A549 (cell line): Measurements from ENCODE around the gene TTC13. TPM values are rescaled to one million over a fixed set of nuclear protein-coding genes. Genes with fewer than 3 reads are reported as not detected.

Experiments
- ATAC-seq, 2 experiments: fragments of 200-7000 bp in 1 of 2; fragments of >200 bp in 1 of 2; cut with Nextera tagmentation in 1 of 2; cut with Tn5 transposase in 1 of 2; 3 replicates each; pipeline versions ENCODE4 v1.8.0 to v1.9.1; 2018 to 2020; ENCODE audit warnings: mild to moderate bottlenecking in 1 of 2, moderate library complexity in 1 of 2
- CTCF ChIA-PET: fragments of 300-600 bp; sonication (Branson Sonifier 250); formaldehyde crosslinking; extraction: SDS; loops from one replicate; lab custom pipeline; 2021; ENCODE audit warnings: antibody characterized with exemption, inconsistent platforms; lab: Yijun Ruan, JAX
- POLR2A ChIA-PET: fragments of 350-600 bp; formaldehyde crosslinking; extraction: SDS; loops from one replicate; lab custom pipeline; 2021; ENCODE audit warnings: antibody characterized with exemption, inconsistent platforms; lab: Yijun Ruan, JAX
- DNase-seq, 2 experiments: peaks; one replicate each; pipeline versions ENCODE4 v3.0.0 to v3.0.0-alpha.2; 2011 to 2016; ENCODE audit warnings: low read depth in 1 of 2, low spot score in 1 of 2
- FAIRE-seq: peaks from 2 replicates; lab custom pipeline; 2011; peaks lifted over from hg19 to GRCh38; lab: Jason Lieb, UNC
- H3K27ac ChIP-seq, 2 experiments: fragments of >200 bp; sonication (Bioruptor Twin); formaldehyde crosslinking; 3 replicates each; pipeline ENCODE4 v1.5.1; 2016 to 2017
- H3K4me1 ChIP-seq: fragments of >200 bp; sonication (Bioruptor Twin); formaldehyde crosslinking; 3 replicates; pipeline ENCODE4 v1.6.1; 2016
- H3K4me2 ChIP-seq: fragments of >200 bp; sonication (Bioruptor Twin); formaldehyde crosslinking; 3 replicates; pipeline ENCODE4 v1.6.1; 2016
- H3K4me3 ChIP-seq: fragments of >200 bp; sonication (Bioruptor Twin); formaldehyde crosslinking; 3 replicates; pipeline ENCODE4 v1.5.1; 2016
- H3K9me3 ChIP-seq: fragments of >200 bp; sonication (Bioruptor Twin); formaldehyde crosslinking; 3 replicates; pipeline ENCODE4 v1.6.1; 2016
- BHLHE40 ChIP-seq: IDR thresholded peaks from 2 replicates; pipeline ENCODE4 v1.6.1; 2012; ENCODE audit warnings: low read depth, low read length, inconsistent platforms
- CBX2 ChIP-seq: fragments of 200-600 bp; sonication (generic); IDR thresholded peaks from 2 replicates; pipeline ENCODE4 v1.6.1; 2016; ENCODE audit warnings: low read depth, mild to moderate bottlenecking, borderline replicate concordance
- CBX8 ChIP-seq: fragments of 200-600 bp; sonication (generic); IDR thresholded peaks from 2 replicates; pipeline ENCODE4 v1.6.1; 2016
- CEBPB ChIP-seq, 2 experiments: fragments of >200 bp in 1 of 2; sonication (Bioruptor Twin) in 1 of 2; formaldehyde crosslinking in 1 of 2; IDR thresholded peaks; 2 replicates each; pipeline ENCODE4 v1.6.1; 2012 to 2016
- CHD2 ChIP-seq: fragments of 150-350 bp; IDR thresholded peaks from 2 replicates; pipeline ENCODE4 v1.6.1; 2014; ENCODE audit warnings: low read length; ENCODE audit not compliant: partially characterized antibody
- CHD4 ChIP-seq: fragments of 200-600 bp; sonication (generic); IDR thresholded peaks from 2 replicates; pipeline ENCODE4 v1.6.1; 2016; ENCODE audit warnings: antibody characterized with exemption, mild to moderate bottlenecking, borderline replicate concordance
- CTCF ChIP-seq: fragments of >200 bp; sonication (Bioruptor Twin); formaldehyde crosslinking; IDR thresholded peaks from 3 replicates; pipeline ENCODE4 v1.5.1; 2016
- E2F6 ChIP-seq: IDR thresholded peaks from 2 replicates; pipeline ENCODE4 v1.6.1; 2012; ENCODE audit warnings: low read depth, borderline replicate concordance
- EHF ChIP-seq: fragments of 250-450 bp; sonication (Bioruptor Pico); IDR thresholded peaks from 2 replicates; pipeline ENCODE4 v1.5.0; 2020; ENCODE audit warnings: mild to moderate bottlenecking
- EP300 ChIP-seq, 2 experiments: fragments of >200 bp; sonication (Bioruptor Twin); formaldehyde crosslinking; IDR thresholded peaks; 2 replicates in 1 of 2; 3 replicates in 1 of 2; pipeline ENCODE4 v1.6.1; 2016 to 2017
- ESRRA ChIP-seq: fragments of 150-350 bp; IDR thresholded peaks from 2 replicates; pipeline ENCODE4 v1.6.1; 2014; ENCODE audit warnings: mild to moderate bottlenecking, low read length, borderline replicate concordance
- FOXS1 ChIP-seq: fragments of 250-450 bp; sonication (Bioruptor Pico); IDR thresholded peaks from 2 replicates; pipeline ENCODE4 v1.5.0; 2020; ENCODE audit warnings: mild to moderate bottlenecking, moderate library complexity
- GATA3 ChIP-seq: IDR thresholded peaks from 2 replicates; pipeline ENCODE4 v1.6.1; 2012; ENCODE audit warnings: borderline replicate concordance
- HES2 ChIP-seq: fragments of >200 bp; sonication (Bioruptor Twin); formaldehyde crosslinking; IDR thresholded peaks from 2 replicates; pipeline ENCODE4 v1.6.1; 2016
- HOXA7 ChIP-seq: fragments of 250-450 bp; sonication (Bioruptor Pico); IDR thresholded peaks from 2 replicates; pipeline ENCODE4 v1.5.0; 2020; ENCODE audit warnings: mild to moderate bottlenecking, moderate library complexity
- HOXB13 ChIP-seq: fragments of 250-450 bp; sonication (Bioruptor Pico); IDR thresholded peaks from 2 replicates; pipeline ENCODE4 v1.5.0; 2020; ENCODE audit warnings: low read depth, mild to moderate bottlenecking, moderate library complexity
- HOXB5 ChIP-seq: fragments of 250-450 bp; sonication (Bioruptor Pico); IDR thresholded peaks from 2 replicates; pipeline ENCODE4 v1.5.0; 2020; ENCODE audit warnings: mild to moderate bottlenecking, moderate library complexity
- JUNB ChIP-seq: fragments of >200 bp; sonication (Bioruptor Twin); formaldehyde crosslinking; IDR thresholded peaks from 2 replicates; pipeline ENCODE4 v1.6.1; 2016
- KDM1A ChIP-seq: fragments of 200-600 bp; sonication (generic); IDR thresholded peaks from 2 replicates; pipeline ENCODE4 v1.6.1; 2016; ENCODE audit warnings: low read depth, mild to moderate bottlenecking
- KDM5A ChIP-seq: fragments of 200-600 bp; sonication (generic); IDR thresholded peaks from 2 replicates; pipeline ENCODE4 v1.6.1; 2016; ENCODE audit warnings: antibody characterized with exemption, mild to moderate bottlenecking
- MAFK ChIP-seq: fragments of 450-650 bp; IDR thresholded peaks from 2 replicates; pipeline ENCODE4 v1.6.1; 2014; ENCODE audit not compliant: partially characterized antibody
- MAX ChIP-seq: IDR thresholded peaks from 2 replicates; pipeline ENCODE4 v1.6.1; 2012
- MYC ChIP-seq: IDR thresholded peaks from 2 replicates; pipeline ENCODE4 v1.6.1; 2012; ENCODE audit warnings: mild to moderate bottlenecking, inconsistent platforms, low read length, improper control_type of control experiment, borderline replicate concordance
- NFE2L2 ChIP-seq: fragments of 150-350 bp; conservative IDR thresholded peaks from 2 replicates; pipeline ENCODE4 v1.6.1; 2014; ENCODE audit warnings: low read length
- PHF8 ChIP-seq: fragments of 200-600 bp; sonication (generic); IDR thresholded peaks from 2 replicates; pipeline ENCODE4 v1.6.1; 2016; ENCODE audit warnings: low read depth, mild to moderate bottlenecking, antibody characterized with exemption, moderate library complexity, borderline replicate concordance
- POLR2A ChIP-seq: IDR thresholded peaks from 2 replicates; pipeline ENCODE4 v1.6.1; 2012; ENCODE audit warnings: mild to moderate bottlenecking, low read length
- RARB ChIP-seq: fragments of 250-450 bp; sonication (Bioruptor Pico); IDR thresholded peaks from 2 replicates; pipeline ENCODE4 v1.8.0; 2021; ENCODE audit warnings: mild to moderate bottlenecking, moderate library complexity
- RCOR1 ChIP-seq: fragments of 150-350 bp; IDR thresholded peaks from 2 replicates; pipeline ENCODE4 v1.6.1; 2014; ENCODE audit warnings: antibody characterized with exemption, low read length, low read depth
- RNF2 ChIP-seq: fragments of 200-600 bp; sonication (generic); IDR thresholded peaks from 2 replicates; pipeline ENCODE4 v1.6.1; 2016; ENCODE audit warnings: low read depth, mild to moderate bottlenecking, antibody characterized with exemption, moderate library complexity, borderline replicate concordance
- SMC3 ChIP-seq: fragments of >200 bp; sonication (Bioruptor Twin); formaldehyde crosslinking; IDR thresholded peaks from 3 replicates; pipeline ENCODE4 v1.6.1; 2018; ENCODE audit warnings: inconsistent platforms
- ZC3H11A ChIP-seq: fragments of 450-650 bp; IDR thresholded peaks from 2 replicates; pipeline ENCODE4 v1.6.1; 2014; ENCODE audit warnings: antibody characterized with exemption, mild to moderate bottlenecking
- ZFP36 ChIP-seq: fragments of 450-650 bp; IDR thresholded peaks from 2 replicates; pipeline ENCODE4 v1.6.1; 2014; ENCODE audit warnings: borderline replicate concordance; ENCODE audit not compliant: partially characterized antibody
- ZNF302 ChIP-seq: fragments of 250-450 bp; sonication (Bioruptor Pico); IDR thresholded peaks from 2 replicates; pipeline ENCODE4 v1.9.0; 2021; ENCODE audit warnings: inconsistent platforms, mild to moderate bottlenecking, moderate library complexity
- WGBS: methylation state at CpG from one replicate; pipeline ENCODE4 v1.1.6; 2017; ENCODE audit errors: missing lambda C conversion rate; 5-methylcytosine and 5-hydroxymethylcytosine counted together
- polyA plus RNA-seq, 4 experiments: library from polyadenylated mRNA; depleted of rRNA in 3 of 4; stranded (reverse); fragments of >200 nt; fragmentation: RNase III in 1 of 4; extraction: RNeasy Plus Mini Kit Qiagen cat#74134 plus additional on column Dnase treatment in 1 of 4; gene quantifications; 2 replicates in 3 of 4; 3 replicates in 1 of 4; pipeline ENCODE4 v1.2.3, GENCODE V29; 2011 to 2017

The TTC13 gene
- polyA plus RNA-seq, 2 of the 4 experiments (the other 2 are of a cell fraction) = 12.5 to 22.7 TPM

- Histone ChIP-seq H3K9me3 (no peaks in the 10 kb centered on the region), H3K4me3 (no peak overlapping the region), H3K4me1 (no peaks in the 10 kb centered on the region), H3K4me2 (no peak overlapping the region), H3K27ac (no peak overlapping the region)
- ChIA-PET POLR2A (no interaction called here), CTCF (interaction anchor here (1.1 to 1.7 kb wide), 2 partner anchors 10 to 11 kb away, joined by 3 to 6 read pairs; no protein-coding TSS in a partner anchor)
- no peak for TF ChIP-seq PHF8
- TF ChIP-seq HOXA7 (CRISPR knock-in tag) = no peak
- no peak for TF ChIP-seq EP300 (IDR thresholded peaks at IDR 0.05)
- TF ChIP-seq EHF (CRISPR knock-in tag) = no peak
- TF ChIP-seq HOXB13 (CRISPR knock-in tag) = no peak
- TF ChIP-seq CBX2 = no peak
- TF ChIP-seq HES2 = no peak
- no peak for TF ChIP-seq BHLHE40
- TF ChIP-seq ZNF302 (CRISPR knock-in tag) = no peak
- no peak for TF ChIP-seq MYC
- TF ChIP-seq JUNB = no peak
- no peak for DNase-seq
- no peak for FAIRE-seq
- ATAC-seq = no peak
- 89% methylated on average over 4 of the region's 4 CpGs for WGBS
These were observed 21.1 kb downstream of the TTC13 start for GRCh38 chr1:230957580-230957989.

GRCh38 chr1:230950404-230950803, 28.3 kb downstream of the TTC13 start:
- CTCF ChIA-PET = interaction anchor here (0.9 kb wide), 1 partner anchor 116 kb away, joined by 3 read pairs; no protein-coding TSS in a partner anchor
- POLR2A ChIA-PET = no interaction called here
- DNase-seq (no peak), ATAC-seq (no peak)
- H3K4me3 ChIP-seq = no peak overlapping the region
- no peaks in the 10 kb centered on the region for H3K4me1 ChIP-seq
- 36% methylated on average over 3 of the region's 3 CpGs for WGBS
- TF ChIP-seq RNF2 (no peak), ESRRA (no peak), MAFK (no peak), E2F6 (no peak), CBX2 (no peak), KDM1A (no peak), RARB (CRISPR knock-in tag) (no peak), ZC3H11A (no peak), CBX8 (no peak), POLR2A (no peak), CEBPB (IDR thresholded peaks at IDR 0.05) (no peak), HOXB5 (no peak), EHF (CRISPR knock-in tag) (no peak), MAX (no peak), GATA3 (no peak), HOXA7 (CRISPR knock-in tag) (no peak), CHD4 (no peak), BHLHE40 (no peak), KDM5A (no peak)
- TF ChIP-seq, all 56 proteins: peak for 0
- H3K4me2 ChIP-seq = no peak overlapping the region
- H3K9me3 ChIP-seq = no peaks in the 10 kb centered on the region
- H3K27ac ChIP-seq = no peak overlapping the region
- no peak for FAIRE-seq

- ATAC-seq (no peak), FAIRE-seq (no peak), DNase-seq (no peak)
- WGBS = 81% methylated on average over 3 of the region's 3 CpGs
- Histone ChIP-seq H3K27ac (no peak overlapping the region), H3K4me3 (no peak overlapping the region), H3K4me1 (no peaks in the 10 kb centered on the region), H3K4me2 (no peak overlapping the region), H3K9me3 (no peaks in the 10 kb centered on the region)
- no peak for TF ChIP-seq CHD2
- TF ChIP-seq FOXS1 (CRISPR knock-in tag) = no peak
- no peak for TF ChIP-seq NFE2L2
- no peak for TF ChIP-seq CTCF
- TF ChIP-seq KDM1A = no peak
- no peak for TF ChIP-seq SMC3
- no peak for TF ChIP-seq RCOR1
- no peak for TF ChIP-seq E2F6
- no peak for TF ChIP-seq HOXB5
- TF ChIP-seq EP300 (IDR thresholded peaks at IDR 0.05) = no peak
- no peak for TF ChIP-seq RNF2
- TF ChIP-seq ESRRA = no peak
- TF ChIP-seq ZFP36 = no peak
- CTCF ChIA-PET = interaction anchor here (0.8 kb wide), 1 partner anchor 33 kb away, joined by 3 read pairs; no protein-coding TSS in a partner anchor
- POLR2A ChIA-PET = no interaction called here
These were observed 29.8 kb downstream of the TTC13 start for GRCh38 chr1:230948903-230949302.
